Measurements from ENCODE around the gene CAVIN1.

DNA sequence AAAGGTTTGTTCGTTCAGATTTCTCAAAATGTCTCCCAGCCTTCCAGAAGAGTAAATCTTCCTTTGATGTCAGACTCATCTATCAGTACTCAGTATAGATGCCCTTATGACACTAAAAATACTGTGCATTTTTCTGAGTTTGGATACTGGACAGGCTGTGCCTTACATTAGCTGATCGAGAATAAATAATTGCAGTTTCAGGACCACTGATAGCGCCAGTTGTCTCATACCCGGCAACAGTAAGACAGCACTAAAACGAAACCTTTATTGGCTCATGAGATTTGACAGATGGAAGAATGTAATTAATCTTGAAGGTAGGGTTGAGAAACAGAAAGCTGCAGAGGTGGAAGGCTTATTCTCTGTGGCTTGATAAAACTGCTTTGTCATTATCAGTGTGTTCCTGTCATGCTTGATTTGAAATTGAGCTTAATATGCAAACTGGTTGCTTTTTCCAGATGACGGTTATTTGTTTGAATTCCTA lies 36.8 kb upstream of the CAVIN1 start:
- no peak for TF ChIP-seq EZH2 (IDR thresholded peaks at IDR 0.05; ENCODE audit: insufficient read depth, poor library complexity, severe bottlenecking)
- no peak for TF ChIP-seq EZH2phosphoT487 (IDR thresholded peaks at IDR 0.05; ENCODE audit: insufficient read depth, low read depth)
